Amniotic epithelial cell (primary cell): ENCODE results near the gene CACNA2D4.

Source experiments
- DNase-seq: peaks from one replicate; pipeline ENCODE4 v3.0.0-alpha.2; 2010; ENCODE audit warnings: low read depth

The CACNA2D4 gene

DNA sequence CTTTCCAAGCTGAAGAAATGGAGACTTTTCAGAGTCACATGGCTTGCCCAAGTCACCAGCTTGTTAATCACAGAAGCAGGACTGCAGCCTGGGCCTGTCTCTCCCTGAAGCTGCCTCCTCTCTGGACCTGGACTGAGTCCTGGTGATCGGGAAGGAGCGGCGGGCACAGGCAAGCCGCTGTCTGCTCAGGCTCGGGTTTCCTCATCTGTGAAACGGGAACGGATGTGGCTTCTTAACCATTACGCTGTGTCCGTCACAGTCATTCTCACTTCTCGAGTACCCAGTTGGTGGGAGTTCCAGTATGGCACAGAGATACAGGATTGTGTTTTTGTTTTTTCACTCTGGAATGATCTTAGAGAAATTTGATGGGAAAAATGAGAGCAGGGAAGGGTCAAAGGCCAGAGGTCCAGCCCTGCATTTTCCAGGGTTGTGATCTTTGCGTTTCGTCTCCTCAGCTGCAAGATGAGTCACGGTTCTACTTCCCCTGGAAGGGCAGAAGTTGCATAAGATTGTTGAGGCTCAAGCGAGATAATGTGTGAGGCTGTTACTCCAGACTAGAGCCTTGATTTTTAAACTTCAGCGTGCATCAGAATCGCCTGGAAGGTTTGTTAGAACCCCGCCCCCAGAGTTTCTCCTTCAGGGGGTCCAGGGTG lies 105.7 kb downstream of the CACNA2D4 start:
- DNase-seq, result peak; percentile 91

DNA sequence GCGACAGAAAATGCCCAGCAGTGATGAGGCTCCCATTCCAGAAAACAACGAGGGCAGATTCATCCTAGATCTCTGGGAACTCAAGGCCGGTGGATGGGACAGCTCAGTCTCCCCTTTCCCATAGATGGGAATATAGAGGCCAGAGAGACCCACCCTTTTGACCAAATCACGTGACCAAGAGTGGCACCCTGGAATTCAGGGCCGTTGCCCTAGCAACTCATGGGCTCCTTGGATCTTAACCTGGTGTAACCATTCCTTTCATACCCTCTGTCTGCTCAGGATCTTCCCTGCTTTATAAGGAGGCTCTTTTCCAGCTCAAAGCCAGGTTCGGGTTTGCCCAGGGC lies 106.5 kb downstream of the CACNA2D4 start:
- no peak for DNase-seq

DNA sequence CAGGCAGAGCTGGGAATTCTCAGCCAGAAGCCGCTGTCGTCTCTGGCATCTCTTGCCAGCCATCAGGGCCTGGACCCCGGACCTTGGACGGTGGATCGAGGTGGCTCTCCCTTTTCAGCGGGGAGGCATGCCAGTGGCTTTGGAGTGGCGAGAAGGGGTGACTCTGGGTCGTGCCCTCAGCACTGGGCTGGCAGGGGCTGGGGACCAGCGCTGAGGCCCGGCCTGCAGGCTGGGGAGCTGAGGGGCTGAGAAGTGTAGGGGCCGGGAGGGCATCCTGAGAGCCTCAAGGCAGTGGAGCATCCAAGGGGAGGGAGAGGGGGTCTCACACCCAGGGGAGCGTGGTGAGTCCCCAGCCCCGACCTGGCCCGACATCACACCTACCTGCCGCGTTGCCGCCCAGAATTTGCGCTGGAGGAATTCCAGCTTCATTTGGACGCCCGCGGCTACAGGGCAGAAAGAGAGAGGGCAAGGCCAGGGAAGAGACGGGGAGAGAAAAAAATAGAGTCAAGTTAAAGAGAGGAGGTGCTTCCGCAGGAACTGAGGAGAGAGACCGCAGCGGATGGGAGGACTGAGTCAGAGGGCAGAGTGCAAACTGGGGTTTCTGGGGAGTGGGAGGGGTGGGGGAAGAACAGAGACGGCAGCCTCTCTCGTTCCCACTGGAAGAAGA lies 107.0 kb downstream of the CACNA2D4 start:
- peak; percentile 56 for DNase-seq

DNA sequence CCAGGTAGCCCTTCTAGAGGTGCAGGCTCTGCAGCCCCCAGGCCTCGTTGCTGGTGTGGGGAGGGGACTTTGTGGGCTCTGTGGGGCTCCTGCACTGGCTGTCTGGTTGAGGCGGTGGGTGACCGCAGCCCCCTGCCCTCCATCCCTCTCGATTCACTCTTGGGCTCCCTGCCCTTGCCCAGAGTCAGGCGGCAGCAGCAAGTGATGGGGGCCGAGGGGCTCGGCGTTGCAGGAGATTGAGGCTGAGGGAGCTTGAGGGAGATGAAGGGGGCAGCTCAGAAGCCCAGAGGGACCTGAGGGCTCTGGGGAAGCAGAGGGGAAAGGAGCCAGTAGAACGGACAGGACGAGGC lies 107.5 kb downstream of the CACNA2D4 start:
- no peak for DNase-seq

DNA sequence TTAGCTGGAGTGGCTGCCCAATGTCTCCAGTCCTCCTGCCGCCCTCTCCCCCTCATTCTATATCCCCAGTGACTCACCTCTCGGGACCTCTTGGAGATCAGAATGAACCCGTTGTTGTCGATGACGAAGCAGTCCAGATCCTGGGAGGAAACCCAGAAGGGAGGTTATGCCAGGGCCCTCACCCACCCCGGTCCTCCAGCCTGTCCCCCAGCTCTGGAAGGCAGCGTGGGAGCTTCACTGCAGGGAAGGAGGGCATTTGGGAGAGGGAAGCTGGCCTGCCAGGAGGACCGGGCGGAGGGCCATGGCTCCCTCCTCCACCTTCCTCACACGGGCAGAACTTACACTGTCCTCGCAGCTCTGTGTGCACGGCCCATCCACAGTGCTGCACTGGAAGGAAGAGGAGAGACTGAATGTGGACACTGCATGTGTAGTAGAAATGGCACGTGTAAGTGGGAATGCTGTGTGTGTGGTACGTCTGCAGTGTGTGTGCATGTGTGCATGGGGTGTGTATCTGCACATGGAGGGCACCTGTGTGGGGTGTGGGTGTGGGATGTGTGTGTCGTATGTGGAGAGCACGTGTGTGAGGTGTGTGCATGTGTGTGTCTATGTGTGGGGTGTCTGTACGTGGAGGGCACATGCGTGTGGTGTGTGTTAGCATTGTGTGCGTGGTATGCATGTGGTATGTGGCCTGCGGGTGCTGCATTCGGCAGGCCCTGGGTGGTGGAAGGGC lies 108.1 kb downstream of the CACNA2D4 start:
- DNase-seq, result peak; percentile 83

DNA sequence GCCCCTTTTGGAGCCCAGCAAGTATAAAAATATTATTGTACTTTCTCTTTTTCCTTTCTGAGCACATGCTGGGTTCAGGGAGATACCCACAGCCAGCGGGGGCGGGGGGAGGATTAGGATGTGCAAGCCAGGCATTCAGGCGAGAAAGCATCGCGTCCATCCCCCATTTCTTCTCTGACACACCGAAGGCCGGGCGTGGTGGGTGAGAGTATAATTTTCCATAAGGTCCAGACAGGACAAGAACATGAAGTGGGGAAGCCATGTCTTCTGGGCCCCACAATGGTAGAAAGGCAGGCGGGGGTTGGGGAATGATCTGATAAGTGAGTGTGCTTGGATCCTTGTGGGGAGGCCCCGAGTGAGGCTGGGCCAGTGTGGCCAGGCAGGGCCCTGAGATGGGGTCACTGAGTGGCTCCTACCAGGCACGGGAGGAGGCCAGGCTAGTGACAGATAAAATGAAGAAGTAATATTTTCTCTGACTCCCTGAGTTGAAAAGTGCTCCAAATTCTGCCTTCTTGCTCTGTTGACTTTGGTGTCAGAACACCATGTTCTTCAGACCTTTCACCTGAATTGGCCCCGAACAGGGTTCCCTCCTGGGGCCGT lies 108.8 kb downstream of the CACNA2D4 start:
- DNase-seq, result peak; percentile 12

DNA sequence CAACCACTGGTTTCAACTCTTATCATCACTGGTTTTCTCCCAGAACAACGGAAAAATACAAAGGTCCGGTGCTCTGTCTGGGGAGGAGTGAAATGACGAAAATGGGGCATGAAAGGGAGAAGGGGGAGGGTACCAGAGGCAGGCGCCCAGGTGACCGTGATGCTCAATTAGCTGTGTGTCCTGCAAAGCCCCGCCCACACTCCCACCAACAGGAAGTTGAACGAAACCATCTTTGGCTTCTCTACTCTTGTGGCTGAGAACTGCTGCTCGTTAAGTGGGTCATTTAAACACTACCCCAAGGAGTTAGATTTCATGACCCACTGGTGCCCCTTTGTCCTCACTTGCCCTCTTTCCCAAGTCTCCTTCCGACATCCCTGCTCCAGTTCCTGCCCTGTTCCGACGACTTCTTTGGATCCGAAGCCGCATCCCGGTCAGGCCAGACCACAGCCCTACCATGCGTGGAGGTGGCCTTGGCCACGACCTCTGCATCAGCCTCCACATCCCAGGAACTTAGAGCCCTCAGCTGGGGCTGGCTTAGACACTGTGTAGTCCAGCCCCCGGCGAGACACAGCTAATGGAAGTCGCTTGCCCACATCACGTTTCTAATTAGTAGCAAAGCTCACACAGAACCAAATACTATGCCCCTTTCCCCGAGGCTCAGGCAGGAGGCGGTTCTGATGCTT lies 109.5 kb downstream of the CACNA2D4 start:
- no peak for DNase-seq

DNA sequence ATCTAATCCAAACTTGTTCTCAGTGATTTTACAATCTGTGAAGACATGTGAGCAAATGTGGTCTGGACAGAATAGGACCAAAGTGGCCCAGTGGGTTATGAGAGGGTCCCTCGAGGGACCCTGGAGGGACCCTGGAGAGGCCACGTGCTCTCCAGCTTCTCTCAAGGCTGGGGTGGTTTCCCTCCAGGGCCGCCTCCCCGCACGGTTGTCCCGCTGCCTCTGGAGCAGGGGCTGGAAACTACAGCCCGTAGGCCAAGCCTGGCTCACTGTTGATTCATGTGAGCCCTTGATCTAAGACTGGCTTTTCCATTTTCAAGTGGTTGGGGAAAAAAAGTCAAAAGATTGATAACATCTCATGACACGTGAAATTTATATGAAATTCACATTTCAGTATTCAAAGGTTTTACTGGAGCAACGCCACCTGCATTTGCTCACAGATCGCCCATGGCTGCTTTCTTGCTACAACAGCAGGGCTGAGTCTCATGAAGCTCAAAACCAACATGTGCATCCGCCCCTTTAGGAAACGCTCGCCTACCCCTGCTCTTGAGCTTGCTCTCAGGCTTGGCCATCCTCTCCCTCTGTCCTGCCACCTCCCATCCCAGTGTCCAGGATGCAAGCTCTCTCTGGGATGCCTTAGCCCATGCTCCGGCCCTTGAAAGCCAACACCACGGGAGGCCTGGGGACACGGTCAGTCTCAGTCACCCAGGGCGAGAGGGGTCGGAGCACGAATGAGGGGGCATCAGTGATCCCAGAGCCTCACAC lies 110.2 kb downstream of the CACNA2D4 start:
- no peak for DNase-seq

DNA sequence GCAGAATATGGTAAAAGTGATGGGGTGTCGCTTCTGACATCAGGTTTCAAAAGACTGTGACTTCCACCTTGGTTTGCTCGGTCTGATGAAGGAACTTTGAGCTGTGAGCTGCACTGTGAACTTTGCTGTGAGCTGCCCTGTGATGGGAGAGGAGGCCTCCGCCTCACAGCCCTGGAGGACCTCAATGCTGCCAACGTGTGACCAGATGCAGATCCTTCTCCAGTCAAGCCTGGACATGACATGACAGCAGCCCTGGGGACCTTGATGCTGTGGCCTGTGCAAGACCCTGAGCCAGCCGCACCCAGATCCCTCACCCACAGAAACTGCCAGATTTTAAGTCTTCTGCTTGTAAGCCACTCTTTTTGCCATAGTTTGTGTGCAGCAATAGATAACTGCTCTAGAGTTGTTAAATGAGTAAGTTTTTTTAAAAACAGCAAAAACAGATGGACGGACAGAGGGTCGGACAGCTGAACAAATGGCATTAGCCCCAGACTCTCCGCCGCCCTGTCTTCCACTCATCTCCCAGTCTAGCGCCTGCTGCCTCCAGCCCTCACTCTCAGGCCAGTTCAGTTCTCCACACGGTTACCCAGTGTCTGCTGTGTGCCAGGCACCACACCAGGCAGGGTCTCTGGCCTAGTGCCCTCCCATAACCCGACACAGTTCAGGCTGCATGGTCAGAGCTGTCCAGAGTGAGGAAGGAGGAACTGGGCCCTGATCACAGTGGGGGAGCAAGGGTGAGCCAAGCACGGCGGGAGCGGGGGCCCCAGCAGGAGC lies 111.2 kb downstream of the CACNA2D4 start:
- DNase-seq, result no peak

DNA sequence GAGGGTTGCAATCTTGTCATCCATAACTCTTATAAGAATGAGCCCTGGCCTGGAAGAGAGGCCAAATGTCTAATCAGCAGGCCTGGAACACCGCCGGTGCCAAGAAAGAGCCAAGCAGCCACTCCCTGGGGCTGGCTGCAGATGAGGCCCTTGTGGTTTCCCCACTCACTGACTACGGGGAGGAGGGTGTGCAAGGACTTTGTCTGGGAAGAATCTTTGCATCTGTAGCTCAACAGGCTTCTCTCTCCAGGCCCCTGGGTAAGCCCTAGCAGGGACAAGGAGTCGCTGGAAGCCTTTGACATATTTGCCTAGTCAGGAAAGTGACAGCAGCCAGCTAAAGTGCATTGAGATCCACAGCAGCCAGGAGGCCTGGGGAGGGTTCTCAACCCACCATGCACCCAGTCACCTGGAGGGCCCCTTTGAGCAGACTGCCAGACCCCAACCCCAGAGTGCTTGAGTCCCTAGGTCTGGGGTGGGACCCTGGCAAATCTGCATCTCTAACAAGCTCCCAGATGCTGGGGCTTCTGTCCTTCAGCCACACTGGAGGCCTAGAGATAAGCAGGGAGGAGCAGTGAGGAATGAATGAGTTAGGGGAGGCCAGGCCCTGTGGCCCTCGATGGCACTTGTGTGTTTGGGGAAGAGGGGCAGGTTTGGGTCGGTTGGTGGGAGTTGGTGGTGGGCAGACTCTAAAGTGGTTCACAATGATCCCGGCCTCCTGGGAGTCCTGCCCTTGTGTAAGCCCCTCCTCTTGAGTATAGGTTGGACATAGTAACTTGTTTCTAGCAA lies 112.0 kb downstream of the CACNA2D4 start:
- DNase-seq, result peak; percentile 48

DNA sequence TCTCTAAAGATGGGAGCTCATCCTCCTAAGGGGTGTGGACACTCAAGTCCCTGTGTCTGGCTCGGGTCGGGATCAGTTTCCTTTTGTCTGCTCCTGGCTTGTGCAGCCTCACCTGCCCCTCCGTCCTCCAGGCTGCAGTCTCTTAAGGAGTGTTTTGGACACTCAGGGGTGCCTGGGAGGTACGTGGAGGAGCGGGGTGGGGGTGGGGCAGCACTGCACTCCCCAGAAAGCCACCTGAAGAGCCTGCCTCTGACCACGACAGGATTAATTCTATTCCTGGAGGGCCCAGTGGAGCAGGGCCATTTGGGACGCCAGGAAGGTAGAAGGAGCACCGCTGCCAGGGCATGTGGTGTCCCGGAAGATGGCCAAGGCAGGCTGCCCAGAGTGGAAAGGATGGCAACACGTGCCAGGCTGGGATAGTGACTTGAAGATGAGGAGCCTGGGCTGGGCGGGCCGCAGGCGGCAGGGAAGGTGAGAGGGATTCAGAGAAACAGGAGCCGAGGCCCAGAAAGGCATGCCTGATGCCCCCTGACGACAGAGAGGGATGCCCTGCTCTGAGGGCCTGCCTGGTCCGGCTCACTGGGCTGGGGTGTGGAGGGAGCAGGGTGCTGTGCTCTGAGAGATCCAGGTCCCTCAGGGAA lies 112.9 kb downstream of the CACNA2D4 start:
- no peak for DNase-seq

DNA sequence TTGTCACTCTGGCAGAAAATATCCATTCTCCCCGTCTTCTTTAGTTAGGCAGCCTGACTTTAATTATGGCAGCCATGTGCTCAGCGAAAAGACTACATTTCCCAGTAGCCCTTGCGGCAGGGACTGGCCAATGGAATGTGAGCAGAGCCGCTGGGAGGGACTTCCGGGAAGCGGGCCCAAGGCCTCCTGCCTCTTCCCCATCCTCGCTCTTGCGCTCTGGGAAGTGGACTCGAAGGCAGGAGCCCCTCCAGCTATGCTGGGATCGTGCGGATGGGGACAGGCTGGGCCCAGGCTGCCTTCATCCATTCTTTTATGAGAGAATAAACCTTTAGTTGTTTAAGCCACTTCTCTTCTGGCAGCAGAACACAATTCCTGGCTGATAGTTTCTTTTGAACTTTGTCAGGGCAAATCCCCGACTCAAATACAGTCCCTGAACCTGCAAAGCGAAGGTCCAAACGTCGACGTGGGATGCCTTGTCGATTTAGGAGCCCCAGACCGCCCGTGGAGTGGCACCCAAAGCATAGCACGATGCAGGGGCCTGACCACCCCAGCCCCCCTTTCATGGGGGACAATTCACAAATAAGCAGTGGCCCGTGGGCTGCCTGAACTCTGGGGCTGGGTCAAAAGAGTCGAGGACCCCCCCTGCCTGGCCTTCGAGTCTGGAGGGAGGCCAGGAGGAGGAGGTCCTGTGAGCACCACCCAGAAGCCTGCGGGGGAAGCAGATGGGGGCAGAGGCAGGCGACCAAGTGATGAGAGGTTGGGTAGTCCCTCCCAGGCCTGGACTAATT lies 113.7 kb downstream of the CACNA2D4 start:
- DNase-seq, result peak; percentile 88

DNA sequence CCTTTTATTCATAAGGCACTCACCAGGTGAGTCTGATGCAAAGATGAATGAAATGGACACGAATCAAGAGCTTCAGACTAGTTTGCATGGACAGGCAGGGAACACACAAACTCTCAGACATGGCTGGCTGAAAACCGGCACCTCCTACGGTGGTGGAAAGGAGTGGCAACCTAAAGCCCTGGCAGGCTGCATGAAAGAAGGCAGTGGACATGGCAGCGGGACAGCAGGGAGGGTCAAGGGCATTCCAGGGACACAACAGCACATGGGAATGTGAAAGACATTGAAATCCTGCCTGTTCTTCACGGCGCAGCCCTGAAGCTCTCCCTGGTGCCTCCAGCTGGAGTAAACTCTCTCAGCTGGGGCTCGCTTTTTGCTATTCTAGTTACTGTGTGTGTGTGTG lies 114.7 kb downstream of the CACNA2D4 start:
- DNase-seq, result no peak

DNA sequence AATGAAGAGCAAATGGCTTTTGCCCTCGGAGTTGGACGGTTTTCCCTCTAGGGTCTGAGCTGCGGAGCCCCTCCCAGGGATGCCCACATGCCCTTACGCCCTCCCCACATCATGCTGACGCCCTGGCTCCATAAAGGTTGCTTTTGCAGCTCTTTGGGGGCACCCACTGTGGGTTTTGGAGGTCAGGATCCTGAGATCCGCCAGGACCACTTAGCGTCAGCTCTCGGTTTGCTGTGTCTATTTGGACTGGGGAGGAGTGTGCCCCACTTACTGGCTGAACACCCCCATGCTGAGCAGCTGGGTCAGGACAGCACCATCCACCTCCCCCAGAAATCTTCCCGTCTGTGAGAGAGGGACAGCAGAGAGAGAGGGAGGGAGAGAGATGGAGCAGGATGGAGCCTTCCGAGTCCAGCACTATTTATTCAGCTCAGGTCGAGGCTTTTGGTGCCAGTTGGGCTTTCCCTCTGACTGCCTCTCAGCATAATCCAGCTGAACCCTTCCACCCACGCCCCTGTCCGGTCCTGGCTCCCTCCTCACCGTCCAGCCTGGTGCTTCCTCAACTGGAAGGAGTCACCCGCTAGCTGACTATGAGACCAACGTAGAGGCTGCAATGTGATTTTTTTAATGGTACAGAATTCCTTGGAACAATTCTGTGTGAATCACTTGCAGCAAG lies 117.0 kb downstream of the CACNA2D4 start:
- peak; percentile 37 for DNase-seq

DNA sequence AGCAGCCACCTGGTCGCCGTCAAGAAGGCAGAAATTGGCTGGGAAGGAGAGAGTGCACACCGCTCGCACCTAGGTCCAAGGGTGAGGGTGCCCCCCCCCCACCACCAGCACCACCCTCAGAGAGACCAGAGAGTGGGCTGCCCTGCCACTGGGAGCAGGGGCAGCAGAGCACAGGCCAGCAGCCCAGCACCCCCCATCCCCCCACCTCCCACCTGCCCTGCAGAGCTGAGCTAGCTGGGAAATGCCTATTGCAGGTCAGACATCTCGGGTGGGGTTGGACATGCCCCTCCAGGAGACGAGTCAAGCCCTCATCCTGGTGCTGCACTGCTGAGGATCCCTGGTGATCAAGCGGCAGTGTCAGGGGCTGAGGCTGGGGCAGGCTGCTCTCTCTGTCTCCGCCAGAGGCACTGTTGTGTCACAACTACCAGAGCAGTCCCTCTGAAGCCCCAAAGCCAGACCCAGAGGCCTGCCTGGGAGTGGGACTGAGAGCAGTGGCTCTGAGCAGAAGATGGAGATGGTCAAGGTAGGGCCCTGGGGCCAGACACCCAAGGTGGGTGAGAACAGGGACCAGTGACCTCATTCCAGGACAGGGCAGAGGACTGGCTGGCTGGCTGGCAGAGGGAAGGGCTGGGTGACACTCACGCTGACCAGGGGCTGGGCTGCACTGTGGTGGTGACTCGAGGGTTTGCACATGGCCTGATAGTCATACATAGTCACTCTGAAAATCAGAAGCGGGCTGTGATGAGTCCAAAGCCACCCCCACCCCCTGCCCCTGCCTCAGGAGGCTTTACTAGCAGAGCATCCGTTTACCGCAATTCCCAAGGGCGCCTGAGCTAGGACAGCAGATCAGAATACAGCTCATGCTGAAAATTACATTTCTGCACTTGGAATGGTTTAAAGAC lies 117.8 kb downstream of the CACNA2D4 start:
- DNase-seq, result no peak

DNA sequence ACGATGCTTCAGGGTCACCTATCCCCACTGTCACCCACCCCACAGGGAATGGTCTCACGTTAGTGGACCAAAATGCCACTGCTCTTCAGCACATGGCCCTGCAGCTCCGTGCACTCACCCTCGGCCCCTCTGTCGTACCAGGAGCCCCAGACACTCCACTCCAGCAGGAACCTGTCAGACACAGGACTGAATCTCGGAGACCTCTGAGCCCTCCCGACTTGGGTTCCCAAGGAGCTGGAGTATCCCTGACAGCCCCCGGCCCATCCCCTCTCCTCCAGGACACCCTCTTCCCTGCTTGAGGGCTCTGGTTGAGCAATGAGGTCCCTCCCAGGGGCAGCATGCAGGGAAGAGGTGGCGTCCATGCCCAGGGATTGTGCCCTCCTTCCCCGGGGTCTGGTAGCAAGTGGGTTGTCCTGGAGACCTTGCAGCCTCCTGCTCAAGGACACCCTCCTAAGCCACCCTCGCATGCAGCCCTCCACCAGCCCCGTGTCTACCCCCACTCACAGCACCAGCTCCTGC lies 118.5 kb downstream of the CACNA2D4 start:
- DNase-seq, result no peak
